Adrenal gland (tissue), 12 donors: ENCODE results near the gene NPHP3. TPM values are rescaled to one million over a fixed set of nuclear protein-coding genes. Genes with fewer than 3 reads are reported as not detected.
A peak's percentile ranks its signal among the peaks of the same experiment; 100 is the strongest.

Experiments
- DNase-seq, 7 donors: peaks; one replicate each; pipeline ENCODE4 v3.0.0-alpha.2; 2019 to 2020
- H3K27ac ChIP-seq, 5 donors: fragments of 200-600 bp; sonication (generic) in 4 of 5; 1 replicate in 3 of 5; 2 replicates in 2 of 5; pipeline versions ENCODE4 v1.5.1 to v1.8.0; 2016 to 2020; ENCODE audit warnings: mild to moderate bottlenecking in 1 of 5
- H3K27me3 ChIP-seq: fragments of 200-600 bp; 2 replicates; pipeline ENCODE4 v1.8.0; 2021
- H3K36me3 ChIP-seq, 2 donors: fragments of 200-600 bp; replicated peaks in 1 of 2; 1 replicate in 1 of 2; 2 replicates in 1 of 2; pipeline versions ENCODE4 v1.5.1 to v1.8.0; 2018 to 2022
- H3K4me1 ChIP-seq, 2 donors: fragments of 200-600 bp; replicated peaks in 1 of 2; 1 replicate in 1 of 2; 2 replicates in 1 of 2; pipeline versions ENCODE4 v1.5.1 to v1.8.0; 2018 to 2021
- H3K4me3 ChIP-seq, 4 donors: fragments of 200-600 bp; sonication (generic) in 3 of 4; one replicate each; pipeline ENCODE4 v1.5.1; 2016 to 2018
- H3K9me3 ChIP-seq, 3 donors: fragments of 200-600 bp; sonication (generic) in 1 of 3; replicated peaks in 1 of 3; 1 replicate in 2 of 3; 2 replicates in 1 of 3; pipeline versions ENCODE4 v1.5.1 to v1.8.0; 2016 to 2021
- CTCF ChIP-seq, 6 experiments: fragments of 450-650 bp in 4 of 6; fragments of 200-600 bp in 2 of 6; sonication (generic) in 1 of 6; IDR thresholded peaks; 1 replicate in 5 of 6; 2 replicates in 1 of 6; pipeline versions ENCODE4 v1.5.1 to v1.8.0; 2016 to 2021; ENCODE audit warnings: antibody characterized with exemption in 6 of 6, mild to moderate bottlenecking in 2 of 6, moderate library complexity in 1 of 6
- POLR2A ChIP-seq, 2 donors: fragments of 450-650 bp; IDR thresholded peaks; one replicate each; pipeline ENCODE4 v1.6.1; 2017; ENCODE audit warnings: antibody characterized with exemption in 2 of 2, mild to moderate bottlenecking in 2 of 2, moderate library complexity in 1 of 2
- WGBS, 4 donors: extraction: QIAGEN DNeasy Blood & Tissue Kit in 2 of 4; methylation state at CpG; one replicate each; pipeline versions ENCODE4 v1.1.5 to v1.1.7; 2013 to 2017; 5-methylcytosine and 5-hydroxymethylcytosine counted together
- intact Hi-C, 2 donors: fragments of 100-400 bp; cut with DNase I; formaldehyde crosslinking; loops; one replicate each; pipeline versions ENCODE4 v1.14.1 to v1.15.0; 2022 to 2023
- polyA plus RNA-seq, 3 donors: library from polyadenylated mRNA; stranded (reverse); fragments of 200-250 nt in 2 of 3; fragments of 350-450 nt in 1 of 3; fragmentation: Illumina TruSeq in 1 of 3; extraction: RNeasy Lipid Tissue Mini Kit (QIAGEN cat#74804) in 1 of 3; gene quantifications; one replicate each; pipeline ENCODE4 v1.2.3, GENCODE V29; 2013 to 2014
- total RNA-seq, 9 donors: library from RNA; depleted of rRNA in 4 of 9; stranded (reverse); fragments of >200 nt in 4 of 9; fragments of 120-200 nt in 1 of 9; fragmentation: NEBNext Ultra II Directional in 1 of 9; extraction: Animal tissue kit (Norgen Biotek cat#: 25700) in 1 of 9; gene quantifications; one replicate each; pipeline versions ENCODE4 v1.1.0 to v1.2.4, GENCODE V29; 2013 to 2023
- donor health status: healthy with polysubstance abuse.
- donor health status: Bipolar disorder and iron deficiency.
- donor health status: DM: yes; HTN: yes; CAD: no.
- donor health status: DM: no; HTN: no; CAD: no.
- donor health status: DM: no; HTN: no; CAD: no.
- donor health status: DM: yes; HTN: yes; CAD: no.

NPHP3 gene
- total and polyA plus RNA-seq, 12 donors: 10.3 to 78.0 (median 28.1) TPM

DNA sequence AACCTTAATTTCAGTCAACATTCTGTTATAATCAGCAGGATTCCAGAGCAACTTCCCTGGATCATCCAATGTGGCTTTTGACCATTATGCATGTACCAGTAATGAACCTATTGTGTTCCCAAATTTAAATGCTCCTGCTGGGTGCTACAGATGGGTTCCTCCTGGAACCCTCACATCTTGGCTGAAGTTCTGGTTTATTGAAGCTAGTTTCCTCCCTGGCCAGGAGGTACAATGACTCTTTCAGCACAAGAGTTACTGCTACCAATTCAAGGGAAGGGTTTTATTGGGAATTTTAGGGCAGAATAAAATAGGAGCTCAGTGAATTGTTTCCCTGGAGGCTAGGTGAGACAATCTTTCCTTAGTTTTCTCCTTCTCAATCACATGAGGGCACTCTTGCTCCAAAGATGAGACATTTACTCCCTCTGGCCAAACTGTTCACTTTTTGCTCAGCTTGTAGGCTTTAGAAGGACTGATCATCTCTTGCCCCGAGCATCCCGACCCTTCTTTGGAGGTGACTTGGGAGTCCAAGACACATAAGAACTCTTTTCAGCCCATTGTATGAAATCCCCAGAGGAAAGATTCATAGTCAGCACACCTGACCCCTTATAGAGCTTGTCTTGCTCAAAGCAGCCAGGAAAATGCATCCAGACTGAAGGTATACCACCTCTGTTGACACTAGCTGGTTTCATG lies 8.8 kb upstream of the NPHP3 start:
- peak in 2 of 7 donors; percentile 10 to 20 for DNase-seq
- no peaks in the 10 kb centered on the region for H3K27me3 ChIP-seq
- no peak overlapping the region for H3K4me3 ChIP-seq
- H3K36me3 ChIP-seq: no peaks in the 10 kb centered on the region
- H3K9me3 ChIP-seq: no peaks in the 10 kb centered on the region
- H3K27ac ChIP-seq: no peak overlapping the region
- WGBS, 4 donors: 0 to 9% (median 6%) methylated on average over 2 of the region's 2 CpGs
- TF ChIP-seq CTCF (IDR thresholded peaks at IDR 0.05) (peak; percentile 10 to 66 (median 54)), POLR2A (IDR thresholded peaks at IDR 0.05) (no peak)
- intact Hi-C loops: loop anchor here (2.0 to 10.0 kb wide), 4 partner anchors 304 to 1194 kb away; partner anchors contain the start of gene TMEM108 (in 2 of the 2)
- H3K4me1 ChIP-seq: no peaks in the 10 kb centered on the region

DNA sequence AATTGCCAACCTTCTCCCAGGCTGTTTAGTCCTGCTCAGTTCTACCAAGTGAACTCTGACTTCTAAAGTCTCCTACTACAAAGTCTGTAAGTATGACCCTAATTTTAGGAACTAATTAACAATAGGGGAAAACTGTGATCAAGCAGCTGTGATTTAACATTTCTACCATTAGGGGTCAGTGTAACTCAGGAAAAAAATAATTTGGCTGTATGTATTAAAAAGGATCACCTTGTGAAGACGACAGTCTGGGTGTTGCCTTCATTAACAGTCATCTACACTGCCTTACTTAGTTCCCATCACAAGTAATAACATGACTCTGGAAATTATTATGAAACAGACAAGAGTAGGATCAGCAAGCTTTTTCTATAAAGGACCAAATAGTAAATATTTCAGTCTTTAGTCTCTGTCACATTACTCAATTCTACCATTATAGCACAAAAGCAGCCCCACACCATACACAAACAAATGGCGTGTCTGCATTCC lies 4.2 kb upstream of the NPHP3 start:
- Histone ChIP-seq H3K4me1 (peaks cover 3 to 9% of the 10 kb centered on the region in 2 donors), H3K36me3 (no peaks in the 10 kb centered on the region), H3K9me3 (no peaks in the 10 kb centered on the region), H3K27ac (no peak overlapping the region), H3K4me3 (no peak overlapping the region), H3K27me3 (no peaks in the 10 kb centered on the region)
- WGBS, 4 donors: 13 to 25% (median 15%) methylated on average over 2 of the region's 2 CpGs
- intact Hi-C loops: loop anchor here (5.0 kb wide), 1 partner anchor 696 kb away; no protein-coding TSS in a partner anchor
- no peak for DNase-seq
- TF ChIP-seq CTCF (IDR thresholded peaks at IDR 0.05) (peak; percentile 69 to 83 (median 75)), POLR2A (IDR thresholded peaks at IDR 0.05) (no peak)

- intact Hi-C loops: no loop called here
- H3K4me1 ChIP-seq: peaks cover 10 to 39% of the 10 kb centered on the region in 2 donors
- TF ChIP-seq POLR2A (IDR thresholded peaks at IDR 0.05) (peak in 1 of 2 donors; percentile 86), CTCF (IDR thresholded peaks at IDR 0.05) (peak in 1 of 6 experiments; percentile 32)
- no peaks in the 10 kb centered on the region for H3K27me3 ChIP-seq
- peaks cover 0 to 7% of the 10 kb centered on the region in 2 donors for H3K36me3 ChIP-seq
- no peak for DNase-seq
- H3K27ac ChIP-seq: peak overlapping the region; percentile 66 to 95 (median 82)
- H3K9me3 ChIP-seq: no peaks in the 10 kb centered on the region
- H3K4me3 ChIP-seq: peak overlapping the region in 3 of 4 donors; percentile 10 to 66 (median 63)
- WGBS, 4 donors: 9 to 27% (median 10%) methylated on average over 6 to 19 of the region's 19 CpGs
Observed at GRCh38 chr3:132723024-132723950, 1.1 kb upstream of the NPHP3 start.
